ENCODE data around the gene RSPH4A.
"Not testable (repeated sequence)": the region's sequence is repeated elsewhere in the genome, so short reads cannot be mapped to it uniquely, and the experiment has no call there.

Gene RSPH4A

GRCh38 chr6:116615937-116616736 is at the start of gene RSPH4A:
RSPH4A (plus strand) TSS chr6:116616479; CDS start chr6:116616624, 145 bp downstream.
- DNase-seq (ENCODE audit: low read depth in 2 of 2), result peak; percentile 16 to 45

GRCh38 chr6:116568111-116568510 is 48.2 kb upstream of the RSPH4A start:
- DNase-seq (ENCODE audit: low read depth in 2 of 2), result no peak

- DNase-seq (ENCODE audit: low read depth in 2 of 2), result no peak
Measured at GRCh38 chr6:116568821-116569755, 47.2 kb upstream of the RSPH4A start.

GRCh38 chr6:116570856-116571682 is 45.2 kb upstream of the RSPH4A start, which contains the start of gene RWDD1:
RWDD1 (plus strand) TSS chr6:116571504; CDS start chr6:116571583, 79 bp downstream.
- DNase-seq (ENCODE audit: low read depth in 2 of 2), result peak; percentile 96 to 98

GRCh38 chr6:116571683-116572000 is 44.6 kb upstream of the RSPH4A start:
- no peak for DNase-seq (ENCODE audit: low read depth in 2 of 2)

- DNase-seq (ENCODE audit: low read depth in 2 of 2), result no peak
Measured at GRCh38 chr6:116572162-116572561, 44.1 kb upstream of the RSPH4A start.

- no peak for DNase-seq (ENCODE audit: low read depth in 2 of 2)
Measured at GRCh38 chr6:116575227-116575626, 41.1 kb upstream of the RSPH4A start.

GRCh38 chr6:116577486-116577885 is 38.8 kb upstream of the RSPH4A start:
- DNase-seq (ENCODE audit: low read depth in 2 of 2), result no peak

GRCh38 chr6:116578335-116578734 is 37.9 kb upstream of the RSPH4A start:
- DNase-seq (ENCODE audit: low read depth in 2 of 2), result no peak

- no peak for DNase-seq (ENCODE audit: low read depth in 2 of 2)
Measured at GRCh38 chr6:116579143-116579542, 37.1 kb upstream of the RSPH4A start.

GRCh38 chr6:116580198-116580597 is 36.1 kb upstream of the RSPH4A start:
- no peak for DNase-seq (ENCODE audit: low read depth in 2 of 2)

GRCh38 chr6:116586276-116586675 is 30.0 kb upstream of the RSPH4A start:
- DNase-seq (ENCODE audit: low read depth in 2 of 2), result no peak

GRCh38 chr6:116586738-116587137 is 29.5 kb upstream of the RSPH4A start:
- no peak for DNase-seq (ENCODE audit: low read depth in 2 of 2)

GRCh38 chr6:116595247-116595646 is 21.0 kb upstream of the RSPH4A start:
- DNase-seq (ENCODE audit: low read depth in 2 of 2), result no peak

- no peak for DNase-seq (ENCODE audit: low read depth in 2 of 2)
Measured at GRCh38 chr6:116596815-116597214, 19.5 kb upstream of the RSPH4A start.

GRCh38 chr6:116603916-116604315 is 12.4 kb upstream of the RSPH4A start:
- DNase-seq (ENCODE audit: low read depth in 2 of 2), result not testable (repeated sequence)

GRCh38 chr6:116604868-116605267 is 11.4 kb upstream of the RSPH4A start:
- DNase-seq (ENCODE audit: low read depth in 2 of 2), result not testable (repeated sequence)

GRCh38 chr6:116605935-116606334 is 10.3 kb upstream of the RSPH4A start:
- DNase-seq (ENCODE audit: low read depth in 2 of 2), result no peak

GRCh38 chr6:116611056-116611455 is 5.2 kb upstream of the RSPH4A start:
- no peak for DNase-seq (ENCODE audit: low read depth in 2 of 2)

GRCh38 chr6:116616737-116617053 is 416 bp downstream of the RSPH4A start:
- no peak for DNase-seq (ENCODE audit: low read depth in 2 of 2)

GRCh38 chr6:116624036-116624805 is 7.9 kb downstream of the RSPH4A start:
- no peak for DNase-seq (ENCODE audit: low read depth in 2 of 2)

Measured in stimulated activated CD8-positive, alpha-beta memory T cell treated with anti-CD3 and anti-CD28 coated beads, Interleukin-7, amount 100 ng/mL, for 4 hours (primary cell).